GM23248 (cell line): ENCODE measurements around the gene EXOC3L1. TPM values are rescaled to one million over a fixed set of nuclear protein-coding genes. Genes with fewer than 3 reads are reported as not detected.

Experiments
- DNase-seq: peaks from one replicate; pipeline ENCODE4 v3.0.0-alpha.2; 2015
- H2AFZ ChIP-seq: fragments of 200-600 bp; sonication (generic); 2 replicates; pipeline ENCODE4 v1.6.1; 2016; ENCODE audit warnings: antibody characterized with exemption
- H3F3A ChIP-seq: fragments of 200-600 bp; sonication (generic); 2 replicates; pipeline ENCODE4 v1.6.1; 2016; ENCODE audit warnings: mild to moderate bottlenecking, antibody characterized with exemption, mixed run types; ENCODE audit not compliant: insufficient read depth
- H3K27ac ChIP-seq: fragments of 200-600 bp; sonication (generic); 2 replicates; pipeline ENCODE4 v1.5.1; 2016; ENCODE audit warnings: mild to moderate bottlenecking
- H3K27me3 ChIP-seq: fragments of 200-600 bp; sonication (generic); replicated peaks from 2 replicates; pipeline ENCODE4 v1.6.1; 2016; ENCODE audit warnings: mild to moderate bottlenecking; ENCODE audit not compliant: insufficient read depth
- H3K36me3 ChIP-seq: fragments of 200-600 bp; sonication (generic); 2 replicates; pipeline ENCODE4 v1.6.1; 2016; ENCODE audit warnings: low read depth, mild to moderate bottlenecking
- H3K4me1 ChIP-seq: fragments of 200-600 bp; sonication (generic); 2 replicates; pipeline ENCODE4 v1.6.1; 2016; ENCODE audit warnings: mild to moderate bottlenecking; ENCODE audit not compliant: insufficient read depth
- H3K4me2 ChIP-seq: fragments of 200-600 bp; sonication (generic); one replicate; pipeline ENCODE4 v1.6.1; 2016; ENCODE audit warnings: mild to moderate bottlenecking; ENCODE audit not compliant: unreplicated experiment
- H3K4me3 ChIP-seq: fragments of 200-600 bp; sonication (generic); 2 replicates; pipeline ENCODE4 v1.5.1; 2016; ENCODE audit warnings: mild to moderate bottlenecking
- H3K79me2 ChIP-seq: fragments of 200-600 bp; sonication (generic); 2 replicates; pipeline ENCODE4 v1.6.1; 2016; ENCODE audit warnings: mild to moderate bottlenecking; ENCODE audit not compliant: insufficient read depth
- H3K9ac ChIP-seq: fragments of 200-600 bp; sonication (generic); 2 replicates; pipeline ENCODE4 v1.6.1; 2016; ENCODE audit warnings: mild to moderate bottlenecking
- H3K9me2 ChIP-seq: fragments of 200-600 bp; sonication (generic); 2 replicates; pipeline ENCODE4 v1.6.1; 2016; ENCODE audit warnings: mixed run types, mild to moderate bottlenecking, moderate library complexity; ENCODE audit not compliant: insufficient read depth
- H3K9me3 ChIP-seq: fragments of 200-600 bp; sonication (generic); one replicate; pipeline ENCODE4 v1.6.1; 2017; ENCODE audit warnings: low read depth
- H4K20me1 ChIP-seq: fragments of 200-600 bp; sonication (generic); 2 replicates; pipeline ENCODE4 v1.6.0; 2016; ENCODE audit not compliant: insufficient read depth
- EZH2 ChIP-seq: fragments of 200-600 bp; sonication (generic); IDR thresholded peaks from 2 replicates; pipeline ENCODE4 v1.6.1; 2018; ENCODE audit warnings: antibody characterized with exemption, mild to moderate bottlenecking; ENCODE audit not compliant: insufficient read depth, poor library complexity, severe bottlenecking
- EZH2phosphoT487 ChIP-seq: fragments of 200-600 bp; sonication (generic); IDR thresholded peaks from 2 replicates; pipeline ENCODE4 v1.6.1; 2018; ENCODE audit warnings: antibody characterized with exemption, moderate library complexity, mild to moderate bottlenecking, low read depth; ENCODE audit not compliant: insufficient read depth
- WGBS, 2 experiments: methylation state at CpG; one replicate each; pipeline ENCODE4 v1.1.6; 2015 to 2017; ENCODE audit warnings: low lambda C conversion rate in 2 of 2, low coverage in 1 of 2; ENCODE audit errors: missing lambda C conversion rate in 2 of 2; 5-methylcytosine and 5-hydroxymethylcytosine counted together
- in situ Hi-C: fragments of 300-500 bp; cut with MboI; formaldehyde crosslinking; loops from 2 replicates; pipeline ENCODE4 v1.15.0; 2020
- polyA plus RNA-seq: library from polyadenylated mRNA; unstranded; fragments of >200 nt; fragmentation: Nextera tagmentation; extraction: Ambion mirVana; gene quantifications from 2 replicates; pipeline ENCODE4 v1.2.1, GENCODE V29; 2016
- total RNA-seq: library from RNA; depleted of rRNA; stranded (reverse); fragments of >200 nt; shearing (Covaris generic); gene quantifications from 2 replicates; pipeline ENCODE4 v1.2.3, GENCODE V29; 2014

EXOC3L1 gene
- total and polyA plus RNA-seq, 2 experiments from 2014 or later = 0.28 TPM; not detected in 1

DNA sequence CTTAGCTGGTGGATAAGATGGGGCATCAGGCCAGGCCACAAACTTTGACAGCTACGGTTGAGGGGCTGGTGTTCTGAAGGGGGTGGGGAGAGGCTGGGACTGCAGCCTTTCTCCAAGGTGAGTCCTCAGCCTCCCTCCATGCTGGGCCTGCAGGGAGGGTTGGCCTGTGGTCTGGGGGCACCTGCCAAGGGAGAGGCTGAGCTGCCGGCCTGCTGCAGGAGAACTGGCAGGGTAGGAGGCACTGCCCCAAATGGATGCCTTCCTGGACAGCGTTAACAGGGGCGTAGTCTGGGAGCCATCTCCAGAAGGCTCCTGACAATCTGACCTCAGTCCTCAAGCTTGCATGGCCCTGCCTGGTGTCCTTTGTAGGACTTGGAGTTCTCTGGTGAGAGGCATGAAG, 14.1 kb upstream of the EXOC3L1 start:
- WGBS, 2 experiments = 42 to 43% methylated on average over 3 to 4 of the region's 4 CpGs

DNA sequence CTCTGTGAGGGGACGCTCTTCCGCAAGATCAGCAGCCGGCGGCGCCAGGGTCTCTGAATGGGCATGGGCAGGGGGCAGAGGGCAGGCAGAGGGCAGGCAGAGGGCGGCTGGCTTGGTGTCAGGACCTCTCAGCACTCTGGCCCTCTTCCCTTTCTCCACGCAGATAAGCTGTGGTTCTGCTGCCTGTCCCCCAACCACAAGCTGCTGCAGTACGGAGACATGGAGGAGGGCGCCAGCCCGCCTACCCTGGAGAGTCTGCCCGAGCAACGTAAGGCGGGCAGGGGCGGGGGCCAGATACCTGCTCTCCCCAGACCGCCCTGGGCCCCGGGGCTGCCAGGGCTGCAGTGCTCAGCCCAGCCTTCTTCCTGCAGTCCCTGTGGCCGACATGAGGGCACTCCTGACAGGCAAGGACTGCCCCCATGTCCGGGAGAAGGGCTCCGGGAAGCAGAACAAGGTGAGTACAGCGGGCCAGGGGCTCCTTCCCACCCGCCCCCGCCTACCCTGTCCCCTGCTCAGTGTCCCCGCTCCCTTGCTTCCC, 13.1 kb upstream of the EXOC3L1 start:
- WGBS, 2 experiments = 92 to 97% methylated on average over 18 to 23 of the region's 23 CpGs
- H3F3A ChIP-seq = no peaks in the 10 kb centered on the region
- H3K4me2 ChIP-seq = no peak overlapping the region
- in situ Hi-C loops = no loop called here
- H3K27me3 ChIP-seq = no peaks in the 10 kb centered on the region
- peaks cover 10% of the 10 kb centered on the region for H3K4me1 ChIP-seq
- H3K4me3 ChIP-seq = no peak overlapping the region
- no peak overlapping the region for H3K9ac ChIP-seq
- H2AFZ ChIP-seq = no peak overlapping the region
- TF ChIP-seq EZH2 = no peak
- no peaks in the 10 kb centered on the region for H4K20me1 ChIP-seq
- H3K79me2 ChIP-seq = no peaks in the 10 kb centered on the region
- H3K27ac ChIP-seq = no peak overlapping the region
- H3K9me2 ChIP-seq = no peaks in the 10 kb centered on the region
- no peaks in the 10 kb centered on the region for H3K36me3 ChIP-seq
- DNase-seq = no peak
- H3K9me3 ChIP-seq = no peaks in the 10 kb centered on the region

More for the DNA sequence above, 14.1 kb upstream of the EXOC3L1 start:
- Histone ChIP-seq H4K20me1 (no peaks in the 10 kb centered on the region), H3K79me2 (no peaks in the 10 kb centered on the region), H3K27me3 (no peaks in the 10 kb centered on the region), H3K9ac (no peak overlapping the region), H3K27ac (no peak overlapping the region), H3K4me2 (no peak overlapping the region), H2AFZ (no peak overlapping the region), H3K4me1 (peaks cover 12% of the 10 kb centered on the region), H3K4me3 (no peak overlapping the region), H3K9me2 (no peaks in the 10 kb centered on the region), H3K36me3 (no peaks in the 10 kb centered on the region), H3K9me3 (no peaks in the 10 kb centered on the region), H3F3A (no peaks in the 10 kb centered on the region)
- in situ Hi-C loops = no loop called here
- no peak for DNase-seq
- TF ChIP-seq EZH2phosphoT487 = no peak
- TF ChIP-seq EZH2 = no peak

GRCh38 chr16:67202426-67202825, 12.5 kb upstream of the EXOC3L1 start:
- Histone ChIP-seq H2AFZ (no peak overlapping the region), H3K79me2 (no peaks in the 10 kb centered on the region), H3K9me2 (no peaks in the 10 kb centered on the region), H3K4me2 (no peak overlapping the region), H3K4me3 (no peak overlapping the region), H3K36me3 (peaks cover 6% of the 10 kb centered on the region; the same call in 1 of the 2 replicates), H3F3A (no peaks in the 10 kb centered on the region), H3K9me3 (no peaks in the 10 kb centered on the region), H3K4me1 (peaks cover 4% of the 10 kb centered on the region), H3K9ac (no peak overlapping the region), H3K27me3 (no peaks in the 10 kb centered on the region), H4K20me1 (no peaks in the 10 kb centered on the region), H3K27ac (no peak overlapping the region)
- WGBS, 2 experiments = 95 to 96% methylated on average over 10 to 12 of the region's 12 CpGs
- no peak for DNase-seq
- TF ChIP-seq EZH2 = no peak
- TF ChIP-seq EZH2phosphoT487 = no peak
- in situ Hi-C loops = no loop called here

- Histone ChIP-seq H4K20me1 (no peaks in the 10 kb centered on the region), H3K4me2 (no peak overlapping the region), H3K27me3 (no peaks in the 10 kb centered on the region), H3K79me2 (no peaks in the 10 kb centered on the region), H3K4me3 (no peak overlapping the region), H3K9ac (no peak overlapping the region), H2AFZ (no peak overlapping the region), H3K27ac (no peak overlapping the region), H3K9me2 (no peaks in the 10 kb centered on the region), H3F3A (0 out of 2 replicates have a peak, but pooled peaks cover 2% of the 10 kb centered on the region), H3K4me1 (peaks cover 1% of the 10 kb centered on the region; the same call in 1 of the 2 replicates), H3K36me3 (peaks cover 9% of the 10 kb centered on the region; the same call in 1 of the 2 replicates), H3K9me3 (no peaks in the 10 kb centered on the region)
- in situ Hi-C loops = no loop called here
- WGBS, 2 experiments = 91 to 94% methylated on average over 24 to 40 of the region's 40 CpGs
- DNase-seq = no peak
- TF ChIP-seq EZH2 (no peak), EZH2phosphoT487 (no peak)
Observed at GRCh38 chr16:67201411-67202345, 11.7 kb upstream of the EXOC3L1 start.
